Fibroblast of pulmonary artery (primary cell): Measurements from ENCODE around the gene PAX1.

Experiments
- DNase-seq: peaks from one replicate; pipeline ENCODE4 v3.0.0-alpha.2; 2010; ENCODE audit warnings: low read depth
- H3K4me3 ChIP-seq: replicated peaks from 2 replicates; pipeline ENCODE4 v1.5.1; 2011; ENCODE audit warnings: low read depth, mild to moderate bottlenecking, control low read depth, low read length, moderate library complexity
- TF ChIP-seq, protein P1 (sequence below): IDR thresholded peaks from 2 replicates; pipeline ENCODE4 v1.5.1; 2011; ENCODE audit warnings: mild to moderate bottlenecking, control low read depth, low read length, inconsistent platforms; ENCODE audit errors: missing control alignments

PAX1 gene

DNA sequence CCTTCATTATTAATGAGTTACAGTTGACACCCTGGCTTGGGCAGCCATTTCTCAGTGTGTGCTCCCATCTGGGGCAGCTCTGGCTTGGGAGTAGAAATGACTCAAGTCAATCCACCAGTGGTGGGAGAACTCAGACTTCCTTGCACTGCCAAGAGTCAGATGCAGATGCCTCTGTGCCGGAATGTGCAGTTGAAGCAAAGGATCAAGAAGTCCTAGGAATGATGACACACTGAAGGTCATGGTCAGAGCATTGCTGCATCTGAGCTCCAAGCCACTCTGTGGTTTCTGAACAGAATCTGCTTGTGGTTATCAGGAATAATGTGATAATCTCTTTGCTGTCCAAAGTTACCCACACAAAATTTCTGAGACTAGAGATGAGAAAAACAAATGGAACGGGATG lies 19.5 kb upstream of the PAX1 start:
- no peak for DNase-seq
- TF ChIP-seq, protein P1, sequence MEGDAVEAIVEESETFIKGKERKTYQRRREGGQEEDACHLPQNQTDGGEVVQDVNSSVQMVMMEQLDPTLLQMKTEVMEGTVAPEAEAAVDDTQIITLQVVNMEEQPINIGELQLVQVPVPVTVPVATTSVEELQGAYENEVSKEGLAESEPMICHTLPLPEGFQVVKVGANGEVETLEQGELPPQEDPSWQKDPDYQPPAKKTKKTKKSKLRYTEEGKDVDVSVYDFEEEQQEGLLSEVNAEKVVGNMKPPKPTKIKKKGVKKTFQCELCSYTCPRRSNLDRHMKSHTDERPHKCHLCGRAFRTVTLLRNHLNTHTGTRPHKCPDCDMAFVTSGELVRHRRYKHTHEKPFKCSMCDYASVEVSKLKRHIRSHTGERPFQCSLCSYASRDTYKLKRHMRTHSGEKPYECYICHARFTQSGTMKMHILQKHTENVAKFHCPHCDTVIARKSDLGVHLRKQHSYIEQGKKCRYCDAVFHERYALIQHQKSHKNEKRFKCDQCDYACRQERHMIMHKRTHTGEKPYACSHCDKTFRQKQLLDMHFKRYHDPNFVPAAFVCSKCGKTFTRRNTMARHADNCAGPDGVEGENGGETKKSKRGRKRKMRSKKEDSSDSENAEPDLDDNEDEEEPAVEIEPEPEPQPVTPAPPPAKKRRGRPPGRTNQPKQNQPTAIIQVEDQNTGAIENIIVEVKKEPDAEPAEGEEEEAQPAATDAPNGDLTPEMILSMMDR, result no peak
- H3K4me3 ChIP-seq, result no peak overlapping the region

DNA sequence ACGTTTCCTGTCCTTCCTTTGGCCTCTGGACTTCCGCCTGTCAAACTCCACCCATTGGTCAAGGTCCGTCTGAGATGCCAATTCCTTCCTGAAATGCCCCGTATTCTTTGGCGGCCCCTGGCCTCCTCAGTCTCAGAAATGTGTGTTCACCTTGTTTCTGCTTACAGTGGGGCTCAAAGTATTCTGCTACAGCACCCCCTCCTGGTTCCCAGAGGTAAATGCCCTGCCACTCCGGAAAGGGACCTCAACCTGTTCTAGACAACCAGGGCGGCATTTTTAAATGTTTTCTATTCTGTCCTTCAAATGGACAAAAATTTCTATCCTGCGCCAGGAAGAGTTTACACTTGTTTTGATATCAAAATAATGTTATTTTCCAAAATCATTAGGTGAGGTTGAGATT lies 12.1 kb upstream of the PAX1 start:
- no peak for DNase-seq
- H3K4me3 ChIP-seq, result no peak overlapping the region
- TF ChIP-seq, protein P1, result no peak

DNA sequence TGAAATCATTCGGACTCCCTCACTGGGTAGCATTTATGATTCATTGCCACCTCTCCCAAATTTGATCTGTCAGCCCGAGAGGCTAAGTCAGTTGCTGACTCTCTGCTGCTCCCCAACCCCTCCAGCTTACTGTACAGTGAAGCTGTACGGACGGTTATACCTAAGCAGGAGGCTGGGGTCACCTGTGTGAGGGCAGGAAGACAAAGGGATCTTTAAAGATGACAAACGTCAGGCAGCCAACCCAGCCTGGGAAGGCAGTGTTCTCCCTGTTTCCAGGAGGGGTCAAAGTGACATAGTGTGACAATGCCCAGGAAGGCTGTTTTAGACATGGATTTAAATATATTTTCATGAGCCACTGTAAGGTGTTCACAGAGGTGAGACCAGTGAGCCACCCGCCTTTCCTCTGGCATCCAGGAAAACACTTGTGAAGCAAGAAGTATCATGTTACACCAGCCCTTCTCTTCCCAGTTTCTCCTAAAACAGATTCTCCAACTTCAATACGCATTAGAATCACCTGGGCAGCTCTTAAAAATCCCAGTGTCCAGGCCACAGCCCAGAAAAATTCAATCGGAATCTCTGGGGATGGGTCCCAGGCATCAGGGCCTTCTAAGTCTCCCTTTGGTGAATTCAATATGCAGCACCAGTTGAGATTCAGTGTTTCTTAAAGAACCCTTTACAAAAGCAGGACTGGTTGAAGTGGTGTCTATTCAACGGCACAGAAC lies 6.8 kb upstream of the PAX1 start:
- no peak for DNase-seq
- TF ChIP-seq, protein P1, result no peak
- no peak overlapping the region for H3K4me3 ChIP-seq

DNA sequence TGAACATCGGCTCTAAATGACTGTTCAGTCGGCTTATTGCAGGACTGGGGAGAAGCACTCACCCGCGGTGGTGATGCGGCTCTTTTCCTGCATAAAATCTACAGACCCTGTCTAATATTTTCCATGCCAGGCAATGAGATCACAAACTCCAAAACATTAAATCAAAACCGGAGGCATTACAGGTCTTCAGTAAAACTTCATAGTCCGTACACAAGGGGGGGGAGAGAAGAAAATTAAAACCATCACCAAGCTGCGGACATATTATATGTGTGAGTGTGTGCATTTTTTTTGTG lies 6.3 kb upstream of the PAX1 start:
- no peak for DNase-seq
- TF ChIP-seq, protein P1, result no peak
- H3K4me3 ChIP-seq, result no peak overlapping the region

DNA sequence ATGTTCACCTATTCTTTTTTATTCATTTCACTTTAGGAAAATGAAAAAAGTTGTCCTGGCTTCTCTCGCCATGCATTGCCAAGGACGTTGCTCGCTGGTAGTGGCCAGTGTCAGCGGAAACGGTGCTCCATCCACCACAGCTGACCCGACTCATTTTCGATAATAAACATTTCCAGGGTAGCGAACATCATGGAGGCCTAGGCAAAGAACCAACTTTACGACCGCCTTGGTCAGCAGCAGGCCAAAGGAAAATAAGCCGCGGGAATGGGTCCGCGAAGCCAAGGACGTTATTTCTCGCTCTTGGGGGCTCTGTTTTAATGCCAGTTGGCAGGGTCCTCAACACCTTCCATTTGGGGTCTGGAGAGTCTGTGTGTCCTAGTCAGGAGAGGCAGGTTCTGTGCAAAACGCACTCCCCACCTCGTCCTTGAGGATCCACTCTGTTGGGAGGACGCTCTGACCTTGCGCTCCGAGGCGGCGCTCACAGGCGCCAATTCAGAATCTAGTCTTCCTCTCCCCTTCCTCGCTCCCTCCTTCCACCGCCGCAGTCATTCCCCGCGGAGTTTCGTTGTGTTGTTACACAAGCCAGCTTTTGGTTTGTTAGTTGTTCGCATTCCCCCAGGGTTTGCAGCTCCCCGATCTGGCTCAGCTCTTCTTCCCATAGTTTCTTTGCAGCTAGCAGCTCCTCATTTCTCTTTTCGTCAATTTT lies 4.1 kb upstream of the PAX1 start:
- TF ChIP-seq, protein P1, result no peak
- no peak for DNase-seq

DNA sequence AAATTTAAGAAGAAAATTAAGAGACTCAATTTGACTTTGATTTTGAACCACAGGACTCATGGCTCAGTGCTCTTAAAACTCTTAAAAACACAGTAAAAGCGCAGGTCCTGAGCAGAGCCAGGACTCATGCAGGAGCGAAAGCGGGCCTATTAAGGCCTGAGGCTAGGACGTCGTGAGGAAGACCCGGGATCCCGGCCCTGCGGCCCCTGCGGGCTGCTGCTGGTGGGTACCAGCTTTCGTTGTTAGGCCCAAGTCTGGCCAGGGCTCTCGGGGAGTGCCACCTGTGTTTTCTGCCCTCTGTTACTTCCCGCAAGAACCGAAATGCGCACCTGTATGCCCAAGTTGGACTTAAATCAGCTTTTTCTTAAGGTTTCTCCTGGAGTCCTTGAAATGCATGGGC lies 3.4 kb upstream of the PAX1 start:
- TF ChIP-seq, protein P1, result no peak
- DNase-seq, result no peak
- no peak overlapping the region for H3K4me3 ChIP-seq

More for the DNA sequence above, 4.1 kb upstream of the PAX1 start:
- no peak overlapping the region for H3K4me3 ChIP-seq
